Activated CD4-positive, alpha-beta T cell treated with anti-CD3 and anti-CD28 coated beads, Interleukin-2, amount 10 ng/mL, durations not matched to agents 7 days and 5 days (primary cell): ENCODE measurements around the gene RAMP3. TPM values are rescaled to one million over a fixed set of nuclear protein-coding genes. Genes with fewer than 3 reads are reported as not detected.

Source experiments
- CTCF ChIA-PET: fragments of 350-600 bp; sonication (Branson Sonifier 250); formaldehyde crosslinking; loops from one replicate; lab custom pipeline; 2021; ENCODE audit warnings: antibody characterized with exemption; lab: Charles Lee
- POLR2A ChIA-PET: fragments of 350-600 bp; sonication (Branson Sonifier 250); formaldehyde crosslinking; loops from one replicate; lab custom pipeline; 2021; ENCODE audit warnings: antibody characterized with exemption; lab: Charles Lee
- DNase-seq: peaks from one replicate; pipeline ENCODE4 v3.0.0-alpha.2; 2020
- H3K27ac Mint-ChIP-seq: one replicate; pipeline ENCODE4 v1.8.0; 2021; ENCODE audit warnings: mild to moderate bottlenecking, moderate library complexity, mixed read lengths
- H3K27me3 Mint-ChIP-seq: one replicate; pipeline ENCODE4 v1.8.0; 2021; ENCODE audit warnings: mixed read lengths
- H3K36me3 Mint-ChIP-seq: one replicate; pipeline ENCODE4 v1.8.0; 2021; ENCODE audit warnings: low read depth, mixed read lengths
- H3K4me1 Mint-ChIP-seq: one replicate; pipeline ENCODE4 v1.8.0; 2021; ENCODE audit warnings: mixed read lengths
- H3K4me3 Mint-ChIP-seq: one replicate; pipeline ENCODE4 v1.8.0; 2021; ENCODE audit warnings: mild to moderate bottlenecking, moderate library complexity, mixed read lengths
- H3K9me3 Mint-ChIP-seq: one replicate; pipeline ENCODE4 v1.8.0; 2021; ENCODE audit warnings: mixed read lengths
- total RNA-seq, 2 experiments: library from RNA; stranded (reverse); gene quantifications; one replicate each; pipeline ENCODE4 v1.2.3, GENCODE V29; 2021

The RAMP3 gene
- total RNA-seq, 2 experiments from 2014 or later, result not detected

GRCh38 chr7:45133877-45134276, 23.7 kb upstream of the RAMP3 start:
- no peak overlapping the region for H3K4me3 Mint-ChIP-seq
- no peaks in the 10 kb centered on the region for H3K9me3 Mint-ChIP-seq
- no peaks in the 10 kb centered on the region for H3K27me3 Mint-ChIP-seq
- DNase-seq, result no peak
- CTCF ChIA-PET, result interaction anchor here (1.4 to 5.4 kb wide), 3 partner anchors 10 to 161 kb away, joined by 3 to 44 read pairs (median 5); no protein-coding TSS in a partner anchor
- H3K36me3 Mint-ChIP-seq, result no peaks in the 10 kb centered on the region
- POLR2A ChIA-PET, result no interaction called here
- H3K27ac Mint-ChIP-seq, result peak overlapping the region; percentile 22
- H3K4me1 Mint-ChIP-seq, result peaks cover 20% of the 10 kb centered on the region

DNA sequence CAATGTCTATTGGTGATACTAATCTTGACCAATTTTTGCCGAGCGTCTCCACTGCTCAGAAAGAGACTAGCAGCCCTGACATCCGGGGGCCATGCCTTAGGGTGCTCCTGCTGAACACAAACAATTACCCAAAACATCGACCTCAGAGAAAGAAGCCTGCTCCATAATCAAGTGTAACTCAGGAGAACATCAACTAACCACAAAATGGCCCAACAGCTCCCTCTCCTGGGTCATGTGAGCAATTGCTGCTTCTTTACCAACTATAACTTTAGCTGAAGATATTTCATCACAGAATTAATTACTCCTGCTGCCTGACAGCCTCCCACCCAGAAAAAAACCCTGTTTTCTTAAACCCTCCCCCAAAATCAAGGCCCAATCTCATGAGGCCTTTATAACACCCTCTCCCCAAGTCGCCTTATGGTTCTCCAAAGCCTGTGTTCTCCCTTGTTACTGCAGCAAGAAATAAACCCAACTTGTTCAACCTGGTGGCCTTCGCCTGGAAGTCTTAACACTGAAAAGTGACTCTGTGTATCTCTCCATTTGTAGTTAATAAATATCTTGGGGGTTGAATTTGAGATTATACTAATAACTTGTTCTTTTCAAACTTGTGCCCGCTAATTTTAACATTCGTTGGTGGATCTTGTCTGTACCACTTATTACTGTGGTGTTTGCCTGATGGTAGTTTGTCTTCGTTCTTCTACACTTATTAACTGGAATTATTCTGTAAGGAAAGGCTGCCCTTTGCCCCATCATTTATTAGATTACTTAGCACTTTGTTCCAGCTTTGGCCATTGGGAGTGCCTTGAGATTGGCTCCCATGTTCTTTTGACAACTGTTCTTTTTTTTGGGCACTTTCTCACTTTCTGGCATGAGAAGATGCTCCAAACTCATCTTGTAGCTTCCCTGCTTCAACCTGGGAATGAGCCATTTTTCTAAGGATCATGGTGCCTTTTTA, 21.2 kb upstream of the RAMP3 start:
- peak overlapping the region; percentile 42 for H3K27ac Mint-ChIP-seq
- peaks cover 27% of the 10 kb centered on the region for H3K4me1 Mint-ChIP-seq
- POLR2A ChIA-PET, result interaction anchor here (0.6 to 1.2 kb wide), 3 partner anchors 159 to 181 kb away, joined by 3 to 4 read pairs (median 4); no protein-coding TSS in a partner anchor
- CTCF ChIA-PET, result interaction anchor here (0.6 to 5.4 kb wide), 29 partner anchors 9 to 571 kb away, joined by 3 to 44 read pairs (median 4); partner anchors contain the start of genes TBRG4 and TMED4
- no peak overlapping the region for H3K4me3 Mint-ChIP-seq
- peak; percentile 83 for DNase-seq
- peaks cover 3% of the 10 kb centered on the region for H3K27me3 Mint-ChIP-seq
- no peaks in the 10 kb centered on the region for H3K36me3 Mint-ChIP-seq
- H3K9me3 Mint-ChIP-seq, result no peaks in the 10 kb centered on the region

GRCh38 chr7:45138433-45139267, 18.9 kb upstream of the RAMP3 start:
- ChIA-PET CTCF (interaction anchor here (1.2 to 5.4 kb wide), 3 partner anchors 15 to 182 kb away, joined by 3 to 44 read pairs (median 15); no protein-coding TSS in a partner anchor), POLR2A (no interaction called here)
- no peak for DNase-seq

DNA sequence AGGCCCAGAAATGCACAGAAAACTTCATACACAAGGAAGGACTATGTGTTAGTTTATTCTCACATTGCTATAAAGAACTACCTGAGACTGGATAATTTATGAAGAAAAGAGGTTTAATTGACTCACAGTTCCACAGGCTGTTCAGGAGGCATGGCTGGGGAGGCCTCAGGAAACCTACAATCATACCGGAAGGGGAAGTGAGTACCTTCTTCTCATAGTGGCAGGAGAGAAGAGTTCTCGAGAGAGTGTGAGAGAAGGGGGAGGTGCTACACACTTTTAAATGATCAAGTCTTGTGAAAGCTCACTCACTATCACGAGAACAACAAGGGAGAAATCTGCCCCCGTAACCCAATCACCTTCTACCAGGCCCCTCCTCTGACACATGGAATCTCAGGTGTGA, 16.8 kb upstream of the RAMP3 start:
- peaks cover 13% of the 10 kb centered on the region for H3K27me3 Mint-ChIP-seq
- H3K9me3 Mint-ChIP-seq, result no peaks in the 10 kb centered on the region
- no peak for DNase-seq
- peak overlapping the region; percentile 6 for H3K27ac Mint-ChIP-seq
- ChIA-PET POLR2A (no interaction called here), CTCF (no interaction called here)
- no peaks in the 10 kb centered on the region for H3K36me3 Mint-ChIP-seq
- peaks cover 24% of the 10 kb centered on the region for H3K4me1 Mint-ChIP-seq
- peak overlapping the region; percentile 37 for H3K4me3 Mint-ChIP-seq

More at GRCh38 chr7:45138433-45139267, 18.9 kb upstream of the RAMP3 start:
- Mint-ChIP-seq H3K4me1 (peaks cover 27% of the 10 kb centered on the region), H3K4me3 (no peak overlapping the region), H3K9me3 (no peaks in the 10 kb centered on the region), H3K27me3 (peaks cover 6% of the 10 kb centered on the region), H3K36me3 (no peaks in the 10 kb centered on the region), H3K27ac (peak overlapping the region; percentile 4)

DNA sequence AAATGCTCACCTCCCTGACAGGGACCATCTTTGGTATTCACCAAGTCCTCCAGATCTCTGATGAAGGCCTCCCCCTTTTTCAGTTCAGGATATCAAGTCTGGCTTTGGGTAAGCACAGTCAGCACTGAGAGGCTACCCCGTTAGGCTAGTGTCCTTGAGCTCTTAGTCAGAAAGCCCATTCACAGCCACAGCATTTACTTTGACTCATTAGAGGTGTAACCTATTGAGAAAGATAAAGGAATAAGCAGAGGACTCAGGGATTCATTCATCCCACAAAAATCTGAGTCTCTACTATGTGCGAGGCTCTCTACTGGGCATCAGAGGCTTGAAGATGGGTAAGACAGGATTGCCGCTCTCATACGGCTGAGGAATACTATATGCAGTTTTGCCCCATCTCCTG, 14.0 kb upstream of the RAMP3 start:
- CTCF ChIA-PET, result no interaction called here
- no peak overlapping the region for H3K4me3 Mint-ChIP-seq
- H3K4me1 Mint-ChIP-seq, result peaks cover 6% of the 10 kb centered on the region

GRCh38 chr7:45145881-45146280, 11.7 kb upstream of the RAMP3 start:
- Mint-ChIP-seq H3K27ac (no peak overlapping the region), H3K4me1 (peaks cover 2% of the 10 kb centered on the region), H3K36me3 (no peaks in the 10 kb centered on the region), H3K27me3 (peaks cover 11% of the 10 kb centered on the region), H3K4me3 (no peak overlapping the region), H3K9me3 (no peaks in the 10 kb centered on the region)
- POLR2A ChIA-PET, result interaction anchor here (0.6 kb wide), 1 partner anchor 546 kb away, joined by 3 read pairs; no protein-coding TSS in a partner anchor
- CTCF ChIA-PET, result interaction anchor here (0.6 to 2.6 kb wide), 2 partner anchors 10 to 237 kb away, joined by 4 to 7 read pairs; no protein-coding TSS in a partner anchor
- no peak for DNase-seq

More for the DNA sequence above, 14.0 kb upstream of the RAMP3 start:
- H3K27me3 Mint-ChIP-seq, result peaks cover 14% of the 10 kb centered on the region
- DNase-seq, result no peak
- H3K27ac Mint-ChIP-seq, result no peak overlapping the region
- POLR2A ChIA-PET, result no interaction called here
- no peaks in the 10 kb centered on the region for H3K9me3 Mint-ChIP-seq
- H3K36me3 Mint-ChIP-seq, result no peaks in the 10 kb centered on the region

DNA sequence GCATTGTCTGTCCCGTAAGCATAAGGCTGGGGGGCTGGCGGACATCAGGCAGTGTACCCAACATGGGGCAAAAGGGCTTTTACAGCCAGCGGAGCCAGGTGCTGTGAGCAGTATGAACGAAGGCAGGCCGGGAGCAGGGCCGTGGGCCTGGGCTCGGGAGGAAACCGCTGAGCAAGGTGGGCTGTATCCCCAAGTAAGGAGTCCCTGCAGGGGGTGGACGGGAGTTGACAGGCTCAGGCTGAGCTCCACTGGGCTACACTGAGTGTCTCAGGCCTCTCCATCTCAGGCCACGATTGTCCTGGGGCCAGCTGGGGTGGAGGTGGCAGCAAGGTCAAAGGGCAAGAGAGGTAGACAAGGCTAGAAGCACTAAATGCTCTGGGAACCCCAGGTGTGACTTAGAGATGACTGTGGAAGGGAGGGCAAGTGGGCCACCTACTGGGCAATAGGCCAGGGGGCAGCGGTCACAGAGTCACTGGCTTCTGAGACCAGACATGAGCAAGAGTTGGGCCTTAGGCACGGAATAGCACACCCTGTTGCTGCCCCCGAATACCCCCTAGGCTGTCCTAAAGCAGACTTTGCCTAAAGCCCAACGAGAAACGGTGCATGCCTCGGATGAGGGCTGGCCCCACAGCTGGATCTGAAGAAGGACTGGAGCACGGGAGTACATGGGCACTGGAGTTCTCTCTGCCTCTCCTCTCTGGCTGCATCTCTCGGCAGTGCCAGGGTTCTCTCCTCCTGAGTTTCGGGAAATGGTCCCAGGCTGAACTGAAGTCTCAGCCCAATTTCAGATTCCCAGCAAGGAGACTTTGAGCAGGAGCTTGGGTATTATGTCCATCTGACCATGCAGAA, 10.8 kb upstream of the RAMP3 start:
- Mint-ChIP-seq H3K36me3 (no peaks in the 10 kb centered on the region), H3K4me1 (no peaks in the 10 kb centered on the region), H3K9me3 (no peaks in the 10 kb centered on the region), H3K27me3 (peaks cover 11% of the 10 kb centered on the region), H3K27ac (no peak overlapping the region), H3K4me3 (no peak overlapping the region)
- POLR2A ChIA-PET, result no interaction called here
- CTCF ChIA-PET, result interaction anchor here (2.6 kb wide), 1 partner anchor 11 kb away, joined by 7 read pairs; no protein-coding TSS in a partner anchor
- DNase-seq, result no peak

- H3K9me3 Mint-ChIP-seq, result no peaks in the 10 kb centered on the region
- no peaks in the 10 kb centered on the region for H3K4me1 Mint-ChIP-seq
- H3K27me3 Mint-ChIP-seq, result peaks cover 11% of the 10 kb centered on the region
- POLR2A ChIA-PET, result no interaction called here
- CTCF ChIA-PET, result interaction anchor here (0.7 to 1.5 kb wide), 2 partner anchors 12 to 31 kb away, joined by 3 to 4 read pairs; no protein-coding TSS in a partner anchor
- no peak for DNase-seq
- no peak overlapping the region for H3K27ac Mint-ChIP-seq
- no peak overlapping the region for H3K4me3 Mint-ChIP-seq
- H3K36me3 Mint-ChIP-seq, result no peaks in the 10 kb centered on the region
Observed at GRCh38 chr7:45147858-45148652, 9.5 kb upstream of the RAMP3 start.

GRCh38 chr7:45148653-45148973, 9.0 kb upstream of the RAMP3 start:
- DNase-seq, result no peak
- Mint-ChIP-seq H3K4me3 (no peak overlapping the region), H3K36me3 (no peaks in the 10 kb centered on the region), H3K9me3 (no peaks in the 10 kb centered on the region), H3K4me1 (no peaks in the 10 kb centered on the region), H3K27ac (no peak overlapping the region), H3K27me3 (peaks cover 9% of the 10 kb centered on the region)
- POLR2A ChIA-PET, result interaction anchor here (1.0 kb wide), 1 partner anchor 13 kb away, joined by 5 read pairs; no protein-coding TSS in a partner anchor
- CTCF ChIA-PET, result interaction anchor here (0.7 to 1.5 kb wide), 2 partner anchors 12 to 31 kb away, joined by 3 to 4 read pairs; no protein-coding TSS in a partner anchor

GRCh38 chr7:45149606-45150005, 8.0 kb upstream of the RAMP3 start:
- H3K36me3 Mint-ChIP-seq, result no peaks in the 10 kb centered on the region
- peaks cover 1% of the 10 kb centered on the region for H3K27me3 Mint-ChIP-seq
- no peak overlapping the region for H3K27ac Mint-ChIP-seq
- no peaks in the 10 kb centered on the region for H3K9me3 Mint-ChIP-seq
- DNase-seq, result no peak
- H3K4me3 Mint-ChIP-seq, result no peak overlapping the region
- ChIA-PET POLR2A (interaction anchor here (1.0 kb wide), 1 partner anchor 12 kb away, joined by 5 read pairs; no protein-coding TSS in a partner anchor), CTCF (interaction anchor here (1.5 kb wide), 1 partner anchor 30 kb away, joined by 4 read pairs; no protein-coding TSS in a partner anchor)
- no peaks in the 10 kb centered on the region for H3K4me1 Mint-ChIP-seq

- H3K4me1 Mint-ChIP-seq, result no peaks in the 10 kb centered on the region
- ChIA-PET POLR2A (no interaction called here), CTCF (no interaction called here)
- H3K27me3 Mint-ChIP-seq, result peaks cover 1% of the 10 kb centered on the region
- no peak for DNase-seq
- H3K4me3 Mint-ChIP-seq, result no peak overlapping the region
- H3K36me3 Mint-ChIP-seq, result no peaks in the 10 kb centered on the region
- no peaks in the 10 kb centered on the region for H3K9me3 Mint-ChIP-seq
- H3K27ac Mint-ChIP-seq, result no peak overlapping the region
Observed at GRCh38 chr7:45150199-45150598, 7.4 kb upstream of the RAMP3 start.
